HG03439 (cell line): ENCODE results near the gene COL8A1.

Experiments used
- ATAC-seq: cut with Tn5 transposase; IDR thresholded peaks from one replicate; pipeline ENCODE4 v1.9.1; 2021; ENCODE audit warnings: mild to moderate bottlenecking, moderate library complexity; ENCODE audit not compliant: unreplicated experiment

The COL8A1 gene

GRCh38 chr3:99637368-99638111 lies 854 bp upstream of the COL8A1 start:
- ATAC-seq: no peak

- no peak for ATAC-seq
Measured at GRCh38 chr3:99639579-99639978, 1.2 kb downstream of the COL8A1 start.

- ATAC-seq: no peak
Measured at GRCh38 chr3:99640214-99640851, 1.9 kb downstream of the COL8A1 start.

- no peak for ATAC-seq
Measured at GRCh38 chr3:99641480-99641879, 3.1 kb downstream of the COL8A1 start.

- no peak for ATAC-seq
Measured at GRCh38 chr3:99641982-99642381, 3.6 kb downstream of the COL8A1 start.

- ATAC-seq: no peak
Measured at GRCh38 chr3:99644017-99644416, 5.6 kb downstream of the COL8A1 start.

- no peak for ATAC-seq
Measured at GRCh38 chr3:99644746-99645145, 6.4 kb downstream of the COL8A1 start.

GRCh38 chr3:99645277-99646106 lies 7.1 kb downstream of the COL8A1 start:
- ATAC-seq: no peak

- no peak for ATAC-seq
Measured at GRCh38 chr3:99646107-99646435, 7.7 kb downstream of the COL8A1 start.

- no peak for ATAC-seq
Measured at GRCh38 chr3:99647081-99647480, 8.7 kb downstream of the COL8A1 start.

- ATAC-seq: no peak
Measured at GRCh38 chr3:99648101-99648500, 9.7 kb downstream of the COL8A1 start.

GRCh38 chr3:99648516-99648915 lies 10.1 kb downstream of the COL8A1 start:
- ATAC-seq: no peak

- no peak for ATAC-seq
Measured at GRCh38 chr3:99651531-99651930, 13.1 kb downstream of the COL8A1 start.

- no peak for ATAC-seq
Measured at GRCh38 chr3:99656624-99657023, 18.2 kb downstream of the COL8A1 start.

GRCh38 chr3:99658274-99658673 lies 19.9 kb downstream of the COL8A1 start:
- no peak for ATAC-seq

GRCh38 chr3:99659032-99659431 lies 20.6 kb downstream of the COL8A1 start:
- no peak for ATAC-seq

- no peak for ATAC-seq
Measured at GRCh38 chr3:99659951-99660350, 21.6 kb downstream of the COL8A1 start.

- no peak for ATAC-seq
Measured at GRCh38 chr3:99662838-99663570, 24.6 kb downstream of the COL8A1 start.

GRCh38 chr3:99663977-99664376 lies 25.6 kb downstream of the COL8A1 start:
- ATAC-seq: no peak

- ATAC-seq: no peak
Measured at GRCh38 chr3:99665017-99665416, 26.6 kb downstream of the COL8A1 start.

- no peak for ATAC-seq
Measured at GRCh38 chr3:99666201-99666600, 27.8 kb downstream of the COL8A1 start.
